Amygdala (tissue), 56 donors: ENCODE data around the gene PTK7.
A peak's percentile ranks its signal among the peaks of the same experiment; 100 is the strongest.

Experiments used
- DNase-seq, 56 donors: peaks; one replicate each; lab custom pipeline; 2025; lab: John Stamatoyannopoulos, UW

Gene PTK7

DNA sequence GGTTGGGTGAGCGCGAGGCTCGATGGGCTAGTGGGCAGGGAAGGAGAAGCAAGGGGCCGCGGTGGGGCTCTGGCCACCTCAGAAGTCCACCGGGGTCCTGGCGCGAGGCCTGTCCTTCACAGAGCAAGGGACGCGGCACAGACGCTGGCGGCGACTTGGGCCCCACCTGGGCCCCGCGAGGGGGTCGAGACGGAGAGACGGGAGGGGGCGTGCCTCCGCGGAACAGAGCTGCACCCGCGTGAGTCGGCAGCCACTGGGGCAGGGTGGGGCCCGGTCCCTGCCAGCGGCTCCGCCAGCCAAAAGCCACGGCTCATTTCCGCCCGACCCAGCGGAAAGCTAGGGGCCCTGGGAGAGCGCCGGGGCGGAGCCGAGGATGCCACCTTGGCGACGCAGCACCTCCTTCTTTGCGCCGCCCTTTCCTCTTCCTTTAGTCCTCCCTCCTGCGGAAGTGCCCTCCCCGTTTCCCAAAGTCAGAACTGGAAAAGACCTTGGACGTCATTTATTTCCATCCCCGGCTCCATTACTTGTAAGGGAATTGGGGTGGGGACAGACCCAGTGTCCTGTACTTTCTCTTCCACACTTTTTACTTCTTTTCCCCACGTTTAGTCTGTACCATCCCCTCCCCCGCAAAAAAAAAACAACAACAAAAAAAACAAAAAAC is 22.4 kb upstream of the PTK7 start, which contains the start of gene CUL7:
TSS of gene CUL7 (minus strand) at position 307 of the 661 bp plus-strand sequence. CDS start 1,063 bp downstream, outside the sequence.
- DNase-seq = peak in 54 of 56 donors; percentile 7 to 83 (median 64)

DNA sequence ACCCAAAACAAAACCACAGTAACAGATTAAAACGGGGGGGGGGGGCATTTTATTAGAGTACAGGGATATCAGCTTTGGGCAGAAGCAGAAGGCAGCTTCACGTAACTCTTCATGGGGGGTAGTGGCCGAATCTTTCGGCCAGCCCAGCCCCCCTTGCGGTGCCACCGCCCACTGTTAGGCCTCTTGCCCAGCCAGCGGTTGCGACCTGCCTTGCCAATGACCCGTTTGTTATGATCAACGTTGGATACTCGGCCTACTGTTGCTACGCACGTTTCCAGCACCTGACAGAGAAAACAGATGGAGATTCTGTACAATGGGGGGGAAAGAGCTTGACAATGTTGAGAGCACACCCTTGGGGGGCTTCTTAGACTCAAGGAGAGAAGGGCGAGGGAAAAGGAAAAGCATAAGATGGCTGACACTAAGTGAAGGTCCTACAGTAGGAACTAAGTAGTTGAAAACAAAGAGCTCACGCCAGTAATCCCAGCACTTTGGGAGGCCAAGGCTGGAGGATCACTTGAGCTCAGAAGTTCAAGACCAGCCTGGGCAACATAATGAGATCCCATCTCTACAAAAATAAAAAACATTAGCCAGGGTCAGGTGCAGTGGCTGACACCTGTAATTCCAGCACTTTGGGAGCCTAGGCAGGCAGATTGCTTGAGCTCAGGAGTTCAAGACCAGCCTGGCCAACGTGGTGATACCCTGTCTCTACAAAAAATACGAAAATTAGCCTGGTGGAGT is 21.7 kb upstream of the PTK7 start:
- peak in 1 of 56 donors; percentile 5 for DNase-seq

DNA sequence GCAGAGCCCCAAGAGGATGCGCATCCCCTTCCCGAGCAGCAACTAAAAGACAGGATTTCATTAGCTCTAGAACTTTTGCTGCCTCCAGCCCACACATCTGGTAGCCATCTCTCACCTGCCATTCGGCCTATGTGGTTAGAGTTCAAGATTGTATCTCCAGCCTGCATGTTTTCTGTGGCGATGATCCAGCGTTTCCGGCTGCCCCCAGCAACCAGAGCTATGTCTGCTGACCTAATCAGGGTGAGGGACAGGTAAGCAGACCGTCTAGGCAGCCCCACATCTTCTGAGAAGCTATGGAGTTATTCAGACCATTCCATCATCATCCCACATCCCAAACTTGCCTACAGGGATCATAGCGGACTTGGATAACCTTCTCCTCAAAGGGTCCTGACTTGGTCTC is 20.1 kb upstream of the PTK7 start:
- DNase-seq = no peak

DNA sequence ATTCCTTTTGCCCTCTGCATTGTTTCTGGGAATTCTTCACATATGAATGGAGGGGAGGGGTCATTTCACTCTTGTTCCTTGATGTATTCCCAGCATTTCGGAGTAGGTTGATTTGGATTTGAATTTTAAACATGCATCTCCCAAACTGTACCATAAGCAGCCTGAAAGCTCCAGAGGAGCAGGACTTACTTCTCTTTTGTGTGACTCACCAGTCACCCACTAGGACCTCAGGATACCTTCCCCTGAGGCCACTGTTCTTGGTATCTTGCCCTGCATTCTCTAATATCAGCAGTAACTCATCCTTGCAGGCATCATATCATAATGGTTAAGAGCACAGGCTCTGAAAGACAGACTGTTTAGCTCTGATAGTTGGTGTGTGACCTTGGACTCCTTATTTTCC is 17.6 kb upstream of the PTK7 start:
- DNase-seq = no peak

DNA sequence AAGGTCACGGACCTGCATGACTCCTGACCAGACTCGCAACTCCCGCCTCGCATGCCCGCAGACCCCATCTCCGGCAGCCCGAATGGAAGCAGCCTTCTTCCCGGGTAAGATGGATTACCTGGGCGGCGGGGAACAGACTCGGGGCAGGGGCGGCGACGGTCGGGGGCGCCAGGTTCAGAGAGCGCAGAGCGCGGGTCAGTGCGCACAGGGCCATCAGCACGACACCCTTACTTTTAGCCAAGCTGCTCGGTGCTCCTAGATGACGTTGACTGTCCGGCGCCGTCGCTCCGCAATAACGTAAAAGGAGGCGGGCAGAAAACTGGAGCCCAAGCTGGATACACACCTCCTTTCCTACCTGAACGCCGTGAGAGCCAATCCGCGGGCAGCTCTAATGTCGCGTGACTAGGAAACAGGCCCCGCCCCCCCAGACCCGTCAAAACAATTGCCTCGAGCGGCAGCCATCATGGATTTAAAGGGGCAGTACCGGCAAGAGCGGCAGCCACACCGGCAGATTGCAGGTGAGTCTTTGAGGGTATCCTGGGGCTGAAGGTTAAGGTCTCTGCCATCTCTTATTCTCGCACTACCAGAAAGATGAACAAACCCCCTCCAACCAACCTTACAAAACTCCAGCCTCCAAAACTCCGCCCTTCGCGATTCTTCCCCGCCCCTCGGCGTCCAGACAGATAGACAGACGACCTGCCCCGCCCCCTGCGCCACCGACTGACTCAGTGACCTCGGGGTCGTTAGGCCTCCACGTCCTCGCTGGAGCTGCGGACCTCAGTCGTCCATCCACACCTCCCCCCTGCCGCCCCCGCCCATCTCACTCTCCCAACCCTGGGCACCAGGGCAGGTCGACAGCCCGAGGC is 16.7 kb upstream of the PTK7 start, which contains the start of the genes KLC4 and MRPL2:
TSS of gene KLC4 (plus strand) at position 464 of the 866 bp plus-strand sequence. CDS start 1,705 bp downstream, outside the sequence.
TSS of gene MRPL2 (minus strand) at position 267 of the 866 bp plus-strand sequence. CDS start at position 214, 53 bp downstream.
- peak; percentile 92 to 100 (median 98) for DNase-seq

DNA sequence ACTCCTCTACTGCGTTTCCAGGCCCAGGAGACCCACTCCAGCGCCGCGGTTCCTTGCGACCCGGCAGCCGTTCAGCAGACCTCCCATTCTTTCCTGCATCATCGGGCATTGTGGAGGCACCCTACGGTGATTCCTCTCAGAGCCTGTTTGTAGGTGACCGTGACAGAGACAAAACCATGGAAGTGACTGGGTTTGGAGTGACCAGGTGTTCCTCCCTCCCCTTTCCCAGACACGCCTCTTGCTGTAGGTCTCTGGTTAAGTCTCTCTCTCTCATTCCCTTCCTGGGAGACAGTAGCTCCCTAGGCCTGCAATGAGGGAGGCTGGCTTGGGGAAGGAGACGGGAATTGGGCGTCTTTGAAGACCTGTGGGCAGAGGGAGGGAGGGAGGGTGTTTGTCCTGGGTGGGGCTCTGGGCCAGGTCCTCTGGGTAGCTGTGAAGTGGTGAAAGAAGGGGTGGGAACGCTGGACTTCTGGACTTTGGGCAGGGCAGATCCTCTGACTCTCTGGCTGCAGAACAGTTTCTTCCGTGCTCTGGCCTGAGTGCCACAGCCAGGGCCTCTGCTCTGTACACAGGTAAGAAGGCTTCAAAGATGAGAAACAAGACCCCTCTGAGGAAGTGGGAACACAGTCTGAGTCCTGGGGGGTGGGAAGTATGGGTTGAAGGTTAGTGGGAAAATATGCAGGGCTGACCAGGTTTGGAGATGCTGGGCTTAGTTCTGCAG is 15.9 kb upstream of the PTK7 start:
- peak in 1 of 56 donors; percentile 31 for DNase-seq

DNA sequence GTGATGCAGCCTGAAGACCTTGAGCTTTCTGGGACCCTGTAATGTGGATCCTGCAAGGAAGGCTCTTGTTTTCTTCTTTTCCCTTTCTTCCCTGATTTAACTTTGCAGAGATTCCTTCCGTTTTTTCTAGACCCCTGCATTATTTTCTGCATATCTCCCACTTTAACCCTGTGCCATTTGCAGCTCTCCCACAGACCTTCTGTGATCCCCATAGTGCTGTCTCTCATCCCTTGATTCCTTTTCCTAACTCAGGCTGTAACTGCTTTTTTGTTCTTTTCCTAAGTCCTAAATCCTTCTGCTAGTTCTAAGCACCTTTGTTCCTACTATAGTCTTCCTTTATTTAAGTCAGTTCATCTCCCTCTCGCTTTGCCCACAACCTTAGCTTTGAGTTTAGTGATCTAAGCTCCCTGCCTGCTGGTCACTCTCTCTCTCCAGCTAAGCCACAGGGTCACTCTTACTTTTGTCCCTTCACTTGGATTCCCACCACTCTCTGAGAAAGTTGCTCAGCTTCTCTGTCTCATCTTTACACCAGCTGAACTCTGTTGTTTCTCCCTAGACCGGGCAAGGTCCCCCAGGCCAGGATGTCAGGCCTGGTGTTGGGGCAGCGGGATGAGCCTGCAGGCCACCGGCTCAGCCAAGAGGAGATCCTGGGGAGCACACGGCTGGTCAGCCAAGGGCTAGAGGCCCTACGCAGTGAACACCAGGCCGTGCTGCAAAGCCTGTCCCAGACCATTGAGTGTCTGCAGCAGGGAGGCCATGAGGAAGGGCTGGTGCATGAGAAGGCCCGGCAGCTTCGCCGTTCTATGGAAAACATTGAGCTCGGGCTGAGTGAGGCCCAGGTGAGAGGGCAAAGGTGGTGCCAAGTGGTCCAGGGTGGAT is 15.1 kb upstream of the PTK7 start:
- no peak for DNase-seq

DNA sequence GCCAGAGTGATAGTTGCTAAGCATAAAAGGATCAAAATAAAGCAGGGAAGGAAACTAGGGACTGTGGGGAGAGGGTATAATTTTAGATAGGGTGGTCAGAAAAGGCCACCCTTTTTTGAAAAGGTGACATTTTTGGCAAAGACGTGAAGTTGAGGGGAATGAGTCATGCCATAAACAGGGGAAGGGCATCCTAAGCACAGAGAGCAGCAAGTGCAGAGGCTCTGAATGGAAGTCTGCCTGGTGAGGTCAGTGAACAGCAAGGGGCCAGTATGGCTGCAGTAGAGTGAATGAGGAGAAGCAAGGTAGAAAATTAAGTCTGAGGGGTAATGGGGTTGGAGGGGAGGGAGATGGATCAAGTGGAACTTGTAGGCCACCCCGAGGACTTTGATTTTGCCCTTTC is 14.3 kb upstream of the PTK7 start:
- DNase-seq = no peak

DNA sequence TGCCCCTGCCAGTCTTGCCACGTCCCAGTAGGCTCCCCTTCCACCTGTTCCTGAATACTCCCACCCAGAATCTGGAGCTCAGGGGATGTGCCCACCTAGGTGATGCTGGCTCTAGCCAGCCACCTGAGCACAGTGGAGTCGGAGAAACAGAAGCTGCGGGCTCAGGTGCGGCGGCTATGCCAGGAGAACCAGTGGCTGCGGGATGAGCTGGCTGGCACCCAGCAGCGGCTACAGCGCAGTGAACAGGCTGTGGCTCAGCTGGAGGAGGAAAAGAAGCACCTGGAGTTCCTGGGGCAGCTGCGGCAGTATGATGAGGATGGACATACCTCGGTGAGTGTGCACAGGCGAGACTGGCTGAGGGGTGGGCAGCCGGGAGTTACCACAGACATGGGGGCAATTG is 13.3 kb upstream of the PTK7 start:
- DNase-seq = no peak

DNA sequence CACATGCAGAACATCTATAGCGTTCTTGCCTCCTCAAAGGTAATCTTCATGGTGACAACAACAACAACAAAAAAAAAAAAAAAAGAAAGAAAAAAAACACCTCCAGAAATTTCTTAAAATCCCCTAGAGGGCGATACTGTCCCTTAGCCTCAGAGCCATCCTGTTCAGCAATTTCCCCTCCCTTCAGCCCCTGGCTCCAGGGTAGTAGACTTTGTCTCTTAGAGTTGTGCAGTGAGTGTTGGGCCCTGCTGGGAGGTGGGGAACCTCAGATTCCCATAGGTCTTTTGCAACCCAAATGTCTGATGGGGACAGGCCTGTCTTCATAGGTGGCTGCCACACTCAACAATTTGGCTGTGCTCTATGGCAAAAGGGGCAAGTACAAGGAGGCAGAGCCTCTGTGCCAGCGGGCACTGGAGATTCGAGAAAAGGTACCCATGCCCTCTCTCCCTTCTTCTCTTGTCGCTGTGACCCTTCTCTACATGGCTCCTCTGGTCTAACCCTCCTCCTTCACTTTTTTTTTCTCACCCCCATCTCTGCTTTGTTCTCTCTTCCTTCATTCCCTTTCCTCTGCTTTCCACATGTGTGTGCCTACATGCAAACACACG is 6.0 kb upstream of the PTK7 start:
- DNase-seq = no peak

DNA sequence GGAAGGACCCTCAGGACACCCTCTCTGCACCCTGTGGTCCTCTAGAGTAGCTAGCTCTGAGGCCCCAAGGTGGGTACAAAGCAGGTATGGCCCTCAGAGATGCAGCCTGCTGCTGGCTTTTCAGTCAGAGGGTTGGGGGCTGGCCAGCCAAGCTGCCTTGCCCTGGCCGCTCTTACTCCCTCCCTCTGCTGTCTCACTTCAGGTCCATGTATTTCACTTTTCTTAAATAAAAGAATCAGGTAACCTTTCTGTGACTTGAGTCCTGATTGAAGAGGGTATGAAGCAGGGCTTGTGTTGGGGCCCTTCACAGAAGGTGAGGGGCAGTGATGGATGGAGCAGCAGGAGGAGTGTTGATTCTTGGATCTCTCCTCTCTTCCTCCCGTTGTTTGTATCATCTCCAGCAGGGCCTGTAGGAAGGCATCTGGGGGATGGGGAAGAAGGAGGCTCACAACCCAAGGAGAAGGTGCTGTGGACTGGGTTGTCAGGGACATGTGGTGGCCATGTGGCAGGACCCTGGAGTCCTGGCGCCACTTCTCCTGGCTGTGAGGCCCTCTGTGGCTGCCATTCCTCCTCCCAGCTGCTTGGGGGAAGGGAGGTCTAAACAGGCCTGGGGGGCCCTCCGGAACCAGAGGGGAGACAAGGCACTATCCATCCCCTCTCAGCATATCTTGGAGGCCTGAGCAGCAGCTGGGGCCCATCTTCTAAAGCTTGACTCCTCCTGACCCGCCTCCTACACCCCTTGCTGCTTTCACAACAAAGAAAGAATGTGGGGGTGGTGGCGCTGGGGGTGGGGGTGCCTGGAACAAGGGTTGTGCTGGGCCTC is 1.1 kb upstream of the PTK7 start:
- no peak for DNase-seq

DNA sequence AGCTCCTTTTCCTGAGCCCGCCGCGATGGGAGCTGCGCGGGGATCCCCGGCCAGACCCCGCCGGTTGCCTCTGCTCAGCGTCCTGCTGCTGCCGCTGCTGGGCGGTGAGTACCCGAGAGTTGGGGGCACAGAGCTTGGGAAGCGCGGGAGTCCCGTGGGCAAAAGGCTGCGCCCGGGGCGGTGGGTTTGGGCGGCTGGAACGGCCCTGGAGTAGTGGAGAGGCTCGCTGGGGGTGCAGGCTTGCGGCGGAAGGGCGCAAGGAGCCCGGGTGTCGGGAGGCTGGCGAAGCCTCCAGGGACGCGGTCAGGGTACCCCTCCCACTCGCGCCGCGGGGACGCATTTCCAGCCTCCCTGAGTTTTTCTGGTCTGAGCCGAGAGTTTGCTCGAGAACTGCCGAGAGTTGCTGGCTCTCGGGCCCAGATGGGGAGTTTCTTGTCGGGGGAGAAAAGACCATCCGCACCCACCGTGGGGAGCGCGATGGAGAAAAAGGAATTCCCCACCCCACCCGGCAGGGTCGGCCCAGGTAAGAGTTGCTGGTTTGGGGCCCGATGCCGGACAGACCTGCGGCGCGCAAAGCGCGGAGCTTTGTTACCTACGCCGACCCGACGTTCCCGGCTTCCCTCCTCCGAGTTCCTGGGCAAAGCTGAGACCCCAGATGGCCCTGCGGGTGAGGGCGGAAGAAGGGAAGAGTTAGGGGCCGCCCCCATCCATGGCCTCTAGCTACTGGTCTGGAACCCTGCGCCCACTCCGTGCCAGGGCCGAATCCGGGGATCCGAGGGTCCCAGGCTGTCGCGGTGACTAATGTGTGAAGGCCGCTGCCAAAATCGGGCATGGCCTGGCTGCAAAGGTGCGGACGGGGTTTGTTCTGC is 584 bp downstream of the PTK7 start:
- no peak for DNase-seq

DNA sequence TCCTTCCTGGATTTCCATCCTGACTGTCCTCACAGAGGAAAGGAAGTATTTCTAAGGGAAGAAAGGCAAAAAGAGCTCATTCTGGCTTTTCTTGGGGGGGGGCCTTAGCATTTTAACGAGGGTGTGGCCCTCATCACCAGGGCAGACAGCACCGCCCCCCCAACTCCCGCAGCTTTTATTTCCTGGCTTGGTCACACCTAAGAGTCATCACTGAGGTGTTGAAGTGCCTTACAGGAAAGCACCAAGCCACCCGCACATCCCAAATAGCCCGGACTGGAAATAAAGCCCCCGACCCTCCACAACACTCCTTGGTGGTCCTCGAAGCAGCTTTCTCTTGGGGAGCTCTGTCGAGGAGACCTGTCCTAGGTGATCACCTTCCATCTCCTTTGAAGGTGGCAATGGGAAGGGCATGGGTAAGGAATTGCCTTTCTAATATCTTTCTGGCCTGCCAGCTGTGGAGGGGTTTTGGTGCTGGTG is 1.3 kb downstream of the PTK7 start:
- no peak for DNase-seq

DNA sequence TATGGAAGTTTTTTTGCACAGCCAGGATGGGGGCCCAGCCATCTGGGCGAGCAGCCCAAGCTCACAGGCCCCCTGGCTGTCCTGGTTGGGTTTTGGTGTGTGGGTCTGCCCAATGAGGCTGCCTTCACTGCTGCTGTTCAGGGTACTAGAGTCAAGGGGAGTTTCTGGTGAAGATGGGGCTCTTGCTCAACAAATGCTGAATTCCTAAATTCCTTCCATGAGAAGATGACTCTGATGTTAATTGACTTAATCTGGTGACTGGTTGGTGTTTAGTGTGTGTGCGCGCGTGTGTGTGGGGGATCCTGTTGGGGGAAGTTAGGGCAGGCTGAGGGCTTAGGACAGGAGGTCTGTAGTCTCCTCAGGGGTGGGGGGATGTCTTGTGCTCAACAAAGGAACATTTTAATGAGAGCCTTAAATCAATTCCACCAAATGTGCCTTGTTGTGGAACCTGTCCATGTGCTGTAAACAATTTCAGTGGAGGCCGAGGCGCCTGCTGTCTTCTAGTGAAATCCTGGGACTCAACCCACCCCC is 1.9 kb downstream of the PTK7 start:
- DNase-seq = no peak

DNA sequence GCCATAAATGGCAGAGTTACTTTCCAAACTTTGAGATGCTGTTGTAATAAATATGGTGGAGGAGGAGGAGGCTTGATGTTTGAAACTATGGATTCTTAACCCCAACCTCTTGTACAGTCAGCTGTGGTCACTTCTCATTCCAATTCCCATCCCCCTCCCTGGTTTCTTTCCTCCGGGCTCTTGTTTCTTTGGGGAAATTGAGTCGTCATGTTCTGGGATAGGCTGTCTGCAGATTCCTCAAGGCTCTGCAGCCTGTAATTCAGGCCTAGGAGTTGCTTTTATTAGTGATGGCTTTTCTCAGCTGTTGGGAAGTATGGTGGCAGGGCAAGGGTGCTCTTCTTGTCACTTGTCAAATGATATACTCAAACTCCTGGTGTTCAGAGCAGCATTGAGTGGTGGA is 2.6 kb downstream of the PTK7 start:
- no peak for DNase-seq

DNA sequence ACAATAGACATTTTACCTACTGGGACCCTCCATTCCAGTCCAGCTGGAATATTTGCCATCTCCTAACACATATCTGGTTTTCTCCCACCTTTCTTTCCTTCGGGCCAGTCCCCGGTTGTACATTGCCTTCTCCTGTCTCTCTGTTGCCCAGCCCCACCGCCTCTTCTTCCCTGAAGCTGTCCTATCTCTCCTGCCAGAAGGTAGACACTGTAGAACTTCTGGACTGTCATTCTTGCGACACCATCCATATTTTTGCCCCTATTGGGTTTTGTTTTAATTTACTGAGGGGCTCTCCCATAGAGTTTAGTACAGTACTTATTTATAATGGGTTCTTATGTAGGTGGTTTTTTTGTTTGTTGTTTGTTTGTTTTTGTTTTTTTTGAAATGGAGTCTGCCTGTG is 4.9 kb downstream of the PTK7 start:
- no peak for DNase-seq
